ENCODE measurements around the gene PADI1.

GRCh38 chr1:17165823-17166222 is 39.1 kb upstream of the PADI1 start:
- TF ChIP-seq CTCF (IDR thresholded peaks at IDR 0.05 in 4 of 5, conservative IDR thresholded peaks at IDR 0.05 in 1 of 5) (no peak), POLR2A (IDR thresholded peaks at IDR 0.05) (no peak)

Measured in gastrocnemius medialis (tissue), 4 donors.